ENCODE data around the gene CCDC85C. TPM values are rescaled to one million over a fixed set of nuclear protein-coding genes. Genes with fewer than 3 reads are reported as not detected.

Gene CCDC85C
- total and polyA plus RNA-seq, 4 donors, result 4.0 to 23.9 (median 9.6) TPM

GRCh38 chr14:99454246-99454645 lies 149.8 kb downstream of the CCDC85C start:
- Histone ChIP-seq H3K27ac (ENCODE audit: low read depth in 1 of 2, low read length in 2 of 2) (no peak overlapping the region), H3K9me3 (ENCODE audit: control insufficient read depth in 4 of 4, low read length in 3 of 4) (no peaks in the 10 kb centered on the region), H3K4me1 (ENCODE audit: control insufficient read depth in 4 of 4, insufficient read depth in 4 of 4, low read length in 3 of 4) (no peaks in the 10 kb centered on the region), H3K9ac (ENCODE audit: low read depth in 1 of 2, low read length in 2 of 2) (no peak overlapping the region), H3K4me3 (ENCODE audit: low read depth in 1 of 3, low read length in 3 of 3) (no peak overlapping the region), H3K36me3 (ENCODE audit: control insufficient read depth in 4 of 4, insufficient read depth in 3 of 4, low read depth in 1 of 4, low read length in 3 of 4) (peaks cover 5 to 51% (median 33%) of the 10 kb centered on the region in 4 donors), H3K27me3 (ENCODE audit: control insufficient read depth in 4 of 4, insufficient read depth in 4 of 4, low read length in 3 of 4) (no peaks in the 10 kb centered on the region)
- WGBS, result 65% methylated on average over 3 of the region's 3 CpGs
- TF ChIP-seq HNF4A (conservative IDR thresholded peaks at IDR 0.05), result no peak
- TF ChIP-seq JUND (IDR thresholded peaks at IDR 0.05), result no peak
- TF ChIP-seq GABPA (IDR thresholded peaks at IDR 0.05 in 1 of 2, conservative IDR thresholded peaks at IDR 0.05 in 1 of 2), result no peak
- no peak for DNase-seq (ENCODE audit: low spot score)

DNA sequence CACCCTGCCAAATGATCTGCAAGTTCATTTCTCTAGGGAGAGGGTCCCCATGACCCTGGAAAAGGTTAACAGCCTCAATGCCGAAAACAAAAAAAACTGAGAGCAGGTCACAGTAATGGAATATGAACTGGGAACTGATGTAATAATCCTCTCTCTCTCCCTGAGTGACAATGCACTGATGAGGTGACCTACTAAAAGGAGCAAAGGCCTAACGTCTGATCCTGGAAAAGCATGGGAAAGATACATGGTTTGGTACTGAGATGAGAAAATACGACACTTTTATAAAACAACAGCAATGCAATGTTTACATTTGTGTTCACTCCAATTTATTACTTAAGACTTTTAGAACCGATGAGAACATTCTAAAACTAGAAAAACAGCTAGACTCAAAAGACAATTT lies 151.0 kb downstream of the CCDC85C start:
- H3K27ac ChIP-seq (ENCODE audit: low read depth in 1 of 2, low read length in 2 of 2), result no peak overlapping the region
- H3K27me3 ChIP-seq (ENCODE audit: control insufficient read depth in 4 of 4, insufficient read depth in 4 of 4, low read length in 3 of 4), result no peaks in the 10 kb centered on the region
- 83% methylated on average over 4 of the region's 4 CpGs for WGBS
- DNase-seq (ENCODE audit: low spot score), result no peak
- TF ChIP-seq TAF1 (conservative IDR thresholded peaks at IDR 0.05) (no peak), GABPA (IDR thresholded peaks at IDR 0.05 in 1 of 2, conservative IDR thresholded peaks at IDR 0.05 in 1 of 2) (no peak), ZBTB33 (IDR thresholded peaks at IDR 0.05) (no peak)
- TF ChIP-seq, protein P1, sequence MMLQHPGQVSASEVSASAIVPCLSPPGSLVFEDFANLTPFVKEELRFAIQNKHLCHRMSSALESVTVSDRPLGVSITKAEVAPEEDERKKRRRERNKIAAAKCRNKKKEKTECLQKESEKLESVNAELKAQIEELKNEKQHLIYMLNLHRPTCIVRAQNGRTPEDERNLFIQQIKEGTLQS (IDR thresholded peaks at IDR 0.05), result no peak
- no peaks in the 10 kb centered on the region for H3K4me1 ChIP-seq (ENCODE audit: control insufficient read depth in 4 of 4, insufficient read depth in 4 of 4, low read length in 3 of 4)
- no peaks in the 10 kb centered on the region for H3K9me3 ChIP-seq (ENCODE audit: control insufficient read depth in 4 of 4, low read length in 3 of 4)
- H3K9ac ChIP-seq (ENCODE audit: low read depth in 1 of 2, low read length in 2 of 2), result no peak overlapping the region
- no peak overlapping the region for H3K4me3 ChIP-seq (ENCODE audit: low read depth in 1 of 3, low read length in 3 of 3)
- peaks cover 5 to 59% (median 34%) of the 10 kb centered on the region in 4 donors for H3K36me3 ChIP-seq (ENCODE audit: control insufficient read depth in 4 of 4, insufficient read depth in 3 of 4, low read depth in 1 of 4, low read length in 3 of 4)

DNA sequence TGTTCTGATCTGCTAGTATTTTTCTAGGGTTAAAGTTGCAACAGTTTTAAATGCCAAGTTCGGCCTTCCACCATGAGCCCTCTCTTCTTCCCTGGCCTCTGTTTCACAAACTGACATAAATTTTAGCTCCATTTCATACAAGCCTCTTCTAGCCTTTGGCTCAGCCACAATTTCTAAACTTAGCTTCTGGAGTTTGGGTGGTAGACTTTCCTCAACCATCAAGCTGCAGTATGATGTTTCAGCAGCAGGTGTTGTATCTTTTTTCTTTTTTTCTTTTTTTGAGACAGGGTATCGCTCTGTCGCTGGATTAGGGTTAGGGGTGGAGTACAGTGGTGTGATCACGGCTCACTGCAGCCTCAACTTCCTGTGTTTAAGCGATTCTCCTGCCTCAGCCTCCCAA lies 152.8 kb downstream of the CCDC85C start:
- no peak overlapping the region for H3K4me3 ChIP-seq (ENCODE audit: low read depth in 1 of 3, low read length in 3 of 3)
- no peak overlapping the region for H3K27ac ChIP-seq (ENCODE audit: low read depth in 1 of 2, low read length in 2 of 2)
- no peaks in the 10 kb centered on the region for H3K27me3 ChIP-seq (ENCODE audit: control insufficient read depth in 4 of 4, insufficient read depth in 4 of 4, low read length in 3 of 4)
- DNase-seq (ENCODE audit: low spot score), result no peak
- 95% methylated on average over 5 of the region's 5 CpGs for WGBS
- H3K9ac ChIP-seq (ENCODE audit: low read depth in 1 of 2, low read length in 2 of 2), result no peak overlapping the region
- peaks cover 2 to 59% (median 29%) of the 10 kb centered on the region in 4 donors for H3K36me3 ChIP-seq (ENCODE audit: control insufficient read depth in 4 of 4, insufficient read depth in 3 of 4, low read depth in 1 of 4, low read length in 3 of 4)
- TF ChIP-seq FOXA1 (IDR thresholded peaks at IDR 0.05), result no peak
- TF ChIP-seq MAX (IDR thresholded peaks at IDR 0.05), result no peak
- no peak for TF ChIP-seq EGR1 (IDR thresholded peaks at IDR 0.05; ENCODE audit: low read depth in 2 of 2)
- no peak for TF ChIP-seq SP1 (IDR thresholded peaks at IDR 0.05)
- no peak for TF ChIP-seq ZBTB33 (IDR thresholded peaks at IDR 0.05)
- no peak for TF ChIP-seq RAD21 (IDR thresholded peaks at IDR 0.05)
- H3K9me3 ChIP-seq (ENCODE audit: control insufficient read depth in 4 of 4, low read length in 3 of 4), result no peaks in the 10 kb centered on the region
- H3K4me1 ChIP-seq (ENCODE audit: control insufficient read depth in 4 of 4, insufficient read depth in 4 of 4, low read length in 3 of 4), result no peaks in the 10 kb centered on the region

All from liver (tissue), 9 donors.